Measurements from ENCODE around the gene PDZK1. TPM values are rescaled to one million over a fixed set of nuclear protein-coding genes. Genes with fewer than 3 reads are reported as not detected.

Gene PDZK1
- total and polyA plus RNA-seq, 7 donors: 0.51 to 9.7 (median 9.0) TPM; not detected in 4

- no peaks in the 10 kb centered on the region for H3K36me3 ChIP-seq
- no peak overlapping the region for H3K4me3 ChIP-seq
- 70 to 74% methylated on average over 7 of the region's 7 CpGs for WGBS, 2 donors
- intact Hi-C loops (cut with DNase I): no loop called here
- DNase-seq: no peak
- TF ChIP-seq CTCF (IDR thresholded peaks at IDR 0.05): no peak
- no peak for TF ChIP-seq POLR2AphosphoS5 (IDR thresholded peaks at IDR 0.05)
- TF ChIP-seq EP300 (IDR thresholded peaks at IDR 0.05): no peak
- TF ChIP-seq POLR2A (IDR thresholded peaks at IDR 0.05): no peak
- peaks cover 0 to 10% (median 0%) of the 10 kb centered on the region in 4 donors for H3K4me1 ChIP-seq
- H3K27me3 ChIP-seq: no peaks in the 10 kb centered on the region
- no peak overlapping the region for H3K27ac ChIP-seq
- H3K9me3 ChIP-seq: no peaks in the 10 kb centered on the region
Measured at GRCh38 chr1:145708063-145708462, 895 bp upstream of the PDZK1 start.

GRCh38 chr1:145706086-145706664 is 993 bp downstream of the PDZK1 start:
- intact Hi-C loops (cut with DNase I): no loop called here
- Histone ChIP-seq H3K4me3 (no peak overlapping the region), H3K27me3 (no peaks in the 10 kb centered on the region), H3K9me3 (no peaks in the 10 kb centered on the region), H3K4me1 (peaks cover 0 to 3% (median 0%) of the 10 kb centered on the region in 4 donors), H3K36me3 (no peaks in the 10 kb centered on the region), H3K27ac (no peak overlapping the region)
- no peak for TF ChIP-seq CTCF (IDR thresholded peaks at IDR 0.05)
- no peak for TF ChIP-seq POLR2AphosphoS5 (IDR thresholded peaks at IDR 0.05)
- no peak for TF ChIP-seq EP300 (IDR thresholded peaks at IDR 0.05)
- TF ChIP-seq POLR2A (IDR thresholded peaks at IDR 0.05): no peak
- no peak for DNase-seq
- 24 to 73% methylated on average over 2 of the region's 2 CpGs for WGBS, 2 donors

GRCh38 chr1:145705622-145706021 is 1.5 kb downstream of the PDZK1 start:
- intact Hi-C loops (cut with DNase I): no loop called here
- Histone ChIP-seq H3K4me1 (no peaks in the 10 kb centered on the region), H3K9me3 (no peaks in the 10 kb centered on the region), H3K27ac (no peak overlapping the region), H3K27me3 (no peaks in the 10 kb centered on the region), H3K4me3 (no peak overlapping the region), H3K36me3 (no peaks in the 10 kb centered on the region)
- no peak for DNase-seq
- TF ChIP-seq CTCF (IDR thresholded peaks at IDR 0.05): no peak
- no peak for TF ChIP-seq EP300 (IDR thresholded peaks at IDR 0.05)
- TF ChIP-seq POLR2A (IDR thresholded peaks at IDR 0.05): no peak
- no peak for TF ChIP-seq POLR2AphosphoS5 (IDR thresholded peaks at IDR 0.05)
- WGBS, 2 donors: 91 to 93% methylated on average over 7 of the region's 7 CpGs

- TF ChIP-seq POLR2A (IDR thresholded peaks at IDR 0.05): no peak
- no peak for TF ChIP-seq CTCF (IDR thresholded peaks at IDR 0.05)
- no peak for TF ChIP-seq POLR2AphosphoS5 (IDR thresholded peaks at IDR 0.05)
- TF ChIP-seq EP300 (IDR thresholded peaks at IDR 0.05): no peak
- Histone ChIP-seq H3K9me3 (no peaks in the 10 kb centered on the region), H3K4me3 (no peak overlapping the region), H3K4me1 (no peaks in the 10 kb centered on the region), H3K36me3 (no peaks in the 10 kb centered on the region), H3K27me3 (no peaks in the 10 kb centered on the region), H3K27ac (no peak overlapping the region)
- intact Hi-C loops (cut with DNase I): no loop called here
- 81 to 91% methylated on average over 7 of the region's 7 CpGs for WGBS, 2 donors
- no peak for DNase-seq
Measured at GRCh38 chr1:145702826-145703225, 4.3 kb downstream of the PDZK1 start.

GRCh38 chr1:145702052-145702451 is 5.1 kb downstream of the PDZK1 start:
- WGBS, 2 donors: 82 to 87% methylated on average over 2 of the region's 2 CpGs
- H3K9me3 ChIP-seq: no peaks in the 10 kb centered on the region
- TF ChIP-seq POLR2A (IDR thresholded peaks at IDR 0.05) (no peak), POLR2AphosphoS5 (IDR thresholded peaks at IDR 0.05) (no peak), CTCF (IDR thresholded peaks at IDR 0.05) (no peak), EP300 (IDR thresholded peaks at IDR 0.05) (no peak)
- H3K27me3 ChIP-seq: no peaks in the 10 kb centered on the region
- no peak overlapping the region for H3K27ac ChIP-seq
- DNase-seq: no peak
- H3K4me1 ChIP-seq: no peaks in the 10 kb centered on the region
- no peaks in the 10 kb centered on the region for H3K36me3 ChIP-seq
- intact Hi-C loops (cut with DNase I): no loop called here
- H3K4me3 ChIP-seq: no peak overlapping the region
